Lower leg skin (tissue), 3 donors: ENCODE measurements around the gene SRPK1.

Source experiments
- CTCF ChIP-seq, 3 donors: fragments of 450-650 bp; IDR thresholded peaks; one replicate each; pipeline ENCODE4 v1.5.1; 2016; ENCODE audit warnings: antibody characterized with exemption in 3 of 3, mild to moderate bottlenecking in 3 of 3, moderate library complexity in 2 of 3
- POLR2A ChIP-seq, 2 donors: fragments of 450-650 bp; IDR thresholded peaks; one replicate each; pipeline ENCODE4 v1.6.1; 2016 to 2017; ENCODE audit warnings: antibody characterized with exemption in 2 of 2, mild to moderate bottlenecking in 1 of 2, moderate library complexity in 1 of 2

GRCh38 chr6:35786272-35786671, 134.6 kb downstream of the SRPK1 start:
- TF ChIP-seq CTCF (IDR thresholded peaks at IDR 0.05) (no peak), POLR2A (IDR thresholded peaks at IDR 0.05) (no peak)
